Measurements from ENCODE around the gene EVI2B.
"Not testable (repeated sequence)": the region's sequence is repeated elsewhere in the genome, so short reads cannot be mapped to it uniquely, and the experiment has no call there.

The EVI2B gene

DNA sequence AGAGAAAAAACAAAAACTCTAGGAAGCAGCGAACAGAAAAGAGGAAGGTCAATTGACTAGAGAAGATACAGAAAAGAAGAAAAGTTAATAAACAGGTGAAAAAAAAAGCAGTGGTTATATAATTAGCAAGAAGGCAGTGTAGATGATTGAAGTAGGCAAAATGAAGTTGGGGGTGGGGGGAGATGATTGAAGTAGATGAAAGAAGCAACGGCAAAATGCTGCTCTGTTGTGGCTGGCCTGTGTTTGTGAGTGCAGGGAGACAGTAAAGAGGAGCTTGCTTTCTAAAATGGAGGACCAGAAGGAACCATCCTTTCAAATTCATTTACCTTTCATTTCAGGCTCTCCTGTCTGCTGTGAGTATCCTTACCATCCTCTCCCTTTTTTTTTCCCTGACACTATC, 3.6 kb downstream of the EVI2B start:
- peak; percentile 81 for DNase-seq

GRCh38 chr17:31309556-31309955, 4.3 kb downstream of the EVI2B start:
- DNase-seq, result no peak

DNA sequence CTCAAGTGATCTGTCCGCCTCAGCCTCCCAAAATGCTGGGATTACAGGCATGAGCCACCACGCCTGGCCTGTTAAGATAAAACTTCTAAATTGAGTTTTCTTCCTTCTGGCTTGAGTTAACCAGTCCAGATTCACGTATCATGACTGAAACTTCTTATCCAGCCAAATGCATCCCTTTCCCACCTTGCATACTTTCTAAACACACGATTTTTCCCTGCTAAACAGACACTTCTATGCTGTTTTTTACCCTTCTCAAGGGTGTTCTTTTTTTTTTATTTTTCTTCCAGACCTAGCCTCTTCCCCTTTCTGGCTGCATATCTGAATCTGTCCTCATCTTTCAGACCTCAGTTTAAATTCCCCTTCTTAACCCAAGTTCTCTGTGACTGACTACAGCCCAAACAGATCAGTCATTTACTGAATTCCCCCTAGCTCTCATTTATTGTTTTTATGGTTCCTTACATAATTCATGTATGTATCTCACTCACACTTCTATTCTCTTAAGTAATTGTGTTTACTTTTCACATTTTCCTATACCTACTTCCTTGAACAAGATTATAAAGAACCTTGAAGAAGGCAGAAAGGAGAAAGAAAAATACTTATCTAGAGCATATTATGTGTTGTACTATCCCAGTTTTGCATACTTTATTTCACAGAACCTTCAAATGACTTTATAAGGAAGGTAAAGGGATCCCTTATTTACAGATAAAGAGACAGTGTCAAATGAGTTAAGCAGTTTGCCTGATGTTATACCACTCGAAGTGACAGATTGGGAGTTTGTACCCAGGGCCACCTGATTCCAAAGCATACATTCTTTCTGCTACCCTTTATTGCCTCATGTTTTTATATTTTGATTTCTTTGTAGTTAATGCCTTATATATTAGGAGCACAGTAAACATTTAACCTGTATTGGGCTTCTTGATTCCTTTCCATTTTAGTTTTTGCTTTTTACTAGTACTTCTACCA, 5.2 kb downstream of the EVI2B start:
- no peak for DNase-seq

- DNase-seq, result no peak
These were observed 6.2 kb downstream of the EVI2B start for GRCh38 chr17:31307640-31308039.

GRCh38 chr17:31299624-31300023, 14.2 kb downstream of the EVI2B start:
- DNase-seq, result no peak

DNA sequence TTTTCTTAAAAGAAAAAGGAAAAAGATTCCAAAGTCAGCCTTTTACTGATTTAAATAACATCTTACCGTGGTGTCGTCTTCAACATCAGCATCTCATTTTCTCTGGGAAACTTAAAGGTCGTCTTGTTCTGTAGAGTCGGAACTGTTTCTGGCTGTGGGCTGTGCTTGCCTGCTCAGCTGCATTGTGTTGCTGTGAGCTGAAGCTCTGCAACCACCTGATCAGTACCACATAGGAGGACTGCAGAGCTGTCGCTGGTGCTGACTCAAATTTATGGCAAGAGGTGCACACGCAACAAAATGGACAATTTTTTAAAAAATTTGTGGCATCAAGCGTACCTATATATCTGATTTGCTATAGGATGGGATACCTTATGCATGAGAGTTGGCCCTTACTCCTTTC, 16.8 kb downstream of the EVI2B start, which contains the start of gene OMG:
Gene OMG, minus strand, starts transcription at position 150 of the 400 bp plus-strand sequence. CDS start 908 bp downstream, outside the sequence.
- DNase-seq, result no peak

- no peak for DNase-seq
These were observed 17.7 kb downstream of the EVI2B start for GRCh38 chr17:31296142-31296541.

DNA sequence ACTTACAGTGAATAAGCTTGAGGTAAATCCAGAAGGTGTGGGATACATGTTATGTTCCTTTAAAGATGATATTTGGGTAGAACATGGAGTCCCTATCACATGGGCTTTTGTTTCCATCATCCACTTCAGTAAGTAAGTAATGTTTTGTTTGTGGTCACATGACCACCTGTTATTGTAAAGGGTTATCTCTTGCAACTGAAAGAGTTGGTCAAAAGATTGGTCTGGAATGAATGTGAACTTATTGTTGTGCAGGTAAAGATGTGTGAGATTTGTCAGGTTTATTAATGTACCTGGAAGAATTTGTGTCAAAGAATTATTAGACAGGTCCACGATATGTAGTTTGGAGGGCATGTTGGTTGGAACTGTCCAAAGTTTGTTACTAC, 18.4 kb downstream of the EVI2B start:
- DNase-seq, result no peak

DNA sequence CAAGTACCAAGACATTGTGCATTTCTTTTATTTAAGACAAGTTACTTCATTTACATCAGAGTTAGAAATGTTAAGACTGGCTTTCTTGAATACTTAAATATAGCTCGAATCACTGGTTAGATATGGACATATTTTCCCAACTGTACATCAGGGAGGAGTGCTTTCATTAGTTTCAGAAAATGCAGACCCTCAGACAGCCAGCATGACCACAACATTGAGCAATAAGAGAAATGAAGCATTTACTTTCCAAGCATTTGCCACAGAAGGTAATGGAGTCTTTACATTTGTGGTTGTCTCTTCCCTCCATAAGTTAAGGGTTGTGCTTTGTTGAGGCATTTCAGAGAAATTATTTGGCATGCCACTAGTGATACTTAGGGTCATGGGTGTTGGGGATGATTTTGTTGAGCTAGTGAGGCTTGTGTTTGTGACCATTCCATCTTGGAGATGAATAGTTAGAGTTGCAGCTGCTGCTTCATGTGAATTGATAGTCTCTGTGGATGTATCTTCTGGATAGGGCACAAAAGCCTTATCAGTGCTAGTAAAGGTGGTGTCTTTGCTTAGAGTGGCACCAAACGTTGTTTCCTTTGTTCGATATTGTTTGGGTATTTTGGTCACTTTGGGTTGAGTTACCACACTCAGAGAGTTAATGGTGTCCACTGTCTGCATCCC, 18.9 kb downstream of the EVI2B start:
- no peak for DNase-seq

DNA sequence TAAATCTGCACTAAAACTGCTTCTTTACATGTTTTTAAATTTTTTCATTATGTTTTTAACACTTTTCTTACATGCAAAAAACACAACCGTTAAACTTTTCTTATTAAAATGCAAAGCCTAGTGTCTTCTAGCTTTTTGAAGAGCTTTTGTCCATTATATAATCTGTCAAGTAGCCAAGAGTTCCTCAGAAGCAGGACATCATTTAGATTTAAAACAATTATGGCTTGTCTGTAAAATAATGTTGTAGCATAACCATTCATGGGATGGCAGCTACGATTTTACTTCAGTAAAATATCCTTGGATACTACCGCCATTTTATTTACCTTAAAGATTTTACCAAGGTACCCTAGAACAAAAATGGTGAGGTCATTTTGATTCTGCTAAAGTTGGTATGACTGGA, 19.6 kb downstream of the EVI2B start:
- no peak for DNase-seq

GRCh38 chr17:31293581-31293980, 20.3 kb downstream of the EVI2B start:
- no peak for DNase-seq

DNA sequence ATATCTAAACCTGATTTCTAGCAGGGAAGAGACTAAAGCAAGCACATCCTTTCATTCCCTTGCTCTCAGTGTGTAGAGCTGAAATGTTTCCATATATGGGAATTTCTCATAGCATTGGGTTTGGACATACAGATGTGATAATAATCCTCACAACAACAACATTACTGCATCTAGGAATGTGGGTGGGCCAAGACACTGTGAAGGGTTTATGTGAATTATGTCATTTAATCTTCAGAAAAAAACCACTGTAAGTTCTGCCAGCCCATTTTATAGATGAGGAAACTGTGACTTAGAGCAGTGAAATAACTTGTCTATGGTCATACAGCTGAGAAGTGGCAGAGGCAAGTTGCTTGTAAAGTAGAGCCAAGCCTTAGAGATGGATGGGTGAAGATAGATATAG, 22.0 kb downstream of the EVI2B start:
- DNase-seq, result no peak

DNA sequence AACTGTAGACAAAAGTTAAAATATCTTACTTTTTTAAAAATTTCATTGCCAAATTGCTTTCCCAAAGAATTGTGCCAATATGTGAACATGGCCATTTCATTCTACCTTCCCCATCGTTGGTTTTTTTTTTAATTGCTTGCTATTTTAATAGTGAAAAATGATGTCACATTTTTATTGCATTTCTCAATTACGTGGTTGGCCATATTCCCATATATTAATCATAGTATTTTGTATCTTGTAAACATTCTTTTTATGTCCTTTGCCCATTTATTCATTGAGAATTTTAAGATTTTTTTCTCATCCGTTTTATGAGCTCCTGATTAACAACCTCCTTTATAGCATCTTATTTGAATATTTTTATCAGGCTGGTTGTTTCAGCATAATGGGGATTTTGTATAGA, 24.1 kb downstream of the EVI2B start:
- no peak for DNase-seq

GRCh38 chr17:31287932-31288331, 25.9 kb downstream of the EVI2B start:
- DNase-seq, result not testable (repeated sequence)

GRCh38 chr17:31286587-31286986, 27.3 kb downstream of the EVI2B start:
- no peak for DNase-seq

- no peak for DNase-seq
These were observed 30.0 kb downstream of the EVI2B start for GRCh38 chr17:31283841-31284240.

DNA sequence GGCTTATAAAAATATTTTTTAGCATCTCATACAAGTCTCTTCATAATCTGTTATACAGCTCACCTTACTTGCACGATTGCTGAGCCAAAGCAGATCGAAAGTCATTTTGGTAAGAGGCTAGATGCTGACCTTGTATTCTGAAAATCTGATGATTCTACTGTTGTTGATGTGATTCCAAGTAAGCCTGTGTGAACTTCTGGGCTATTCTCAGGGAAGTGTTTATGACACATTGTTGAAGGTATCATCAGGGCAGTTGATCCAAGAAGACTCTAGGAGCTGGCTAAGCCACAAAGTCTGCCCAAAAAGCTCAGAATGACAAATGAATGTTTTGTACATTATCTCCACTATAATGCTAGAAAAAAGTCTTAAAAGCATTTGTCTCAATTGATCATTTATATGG, 32.8 kb downstream of the EVI2B start:
- DNase-seq, result no peak

DNA sequence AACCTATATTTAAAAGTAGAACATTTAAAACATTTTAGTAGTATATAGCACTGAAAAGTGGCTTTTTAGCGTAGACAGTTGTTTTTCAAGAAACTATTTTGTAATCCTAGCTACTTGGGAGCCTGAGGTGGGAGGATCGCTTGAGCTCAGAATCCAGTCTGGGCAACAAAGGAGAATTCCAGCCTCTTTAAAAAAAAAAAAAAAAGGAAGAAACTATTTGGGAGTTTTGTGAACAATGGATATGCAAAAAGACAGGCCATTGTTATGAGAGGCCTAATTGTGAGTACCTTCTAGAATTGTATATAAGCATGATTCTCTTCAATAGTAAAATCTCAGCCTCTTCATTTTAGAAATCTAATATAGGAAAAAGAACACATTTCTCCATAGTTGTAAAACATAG, 34.5 kb downstream of the EVI2B start:
- DNase-seq, result no peak

- DNase-seq, result no peak
These were observed 38.7 kb downstream of the EVI2B start for GRCh38 chr17:31275116-31275515.

DNA sequence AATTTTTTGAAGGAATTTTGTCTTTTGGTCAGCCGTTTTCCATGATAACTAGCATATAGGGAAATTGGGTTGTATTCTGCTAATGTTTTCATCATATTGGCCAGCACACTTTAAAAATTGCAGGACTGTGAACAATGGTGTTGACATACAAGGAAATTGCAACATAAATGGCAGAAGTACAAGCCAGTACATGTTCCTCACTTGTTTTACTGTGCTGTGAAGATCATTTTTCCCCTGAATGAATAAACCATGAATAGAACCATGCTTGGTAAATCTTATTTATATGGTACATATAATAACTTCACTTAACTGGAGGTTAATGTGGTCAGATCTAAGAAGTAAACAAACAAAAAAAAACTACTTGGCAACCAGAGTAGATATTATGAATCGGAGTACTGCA, 39.6 kb downstream of the EVI2B start:
- no peak for DNase-seq

DNA sequence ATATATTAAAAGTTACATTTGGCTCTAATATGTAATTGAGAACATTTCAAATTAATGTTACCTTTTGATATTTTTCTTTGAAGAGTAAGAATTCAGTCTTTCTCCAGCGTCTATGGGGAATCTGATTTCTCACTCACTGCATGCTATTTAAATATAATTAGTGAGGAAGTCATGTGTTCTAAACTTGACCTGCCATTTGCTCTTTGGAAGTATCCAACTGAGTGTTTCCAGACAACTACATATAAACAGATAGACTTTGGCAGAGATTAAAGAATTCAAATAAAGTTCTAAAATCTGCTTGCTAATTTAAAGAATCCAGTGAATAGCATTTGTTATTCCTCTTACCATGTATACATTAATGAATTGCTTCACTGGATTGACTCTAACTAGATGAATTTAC, 40.3 kb downstream of the EVI2B start:
- DNase-seq, result no peak

GRCh38 chr17:31272803-31273202, 41.1 kb downstream of the EVI2B start:
- DNase-seq, result no peak

- no peak for DNase-seq
These were observed 41.6 kb downstream of the EVI2B start for GRCh38 chr17:31272236-31272635.

GRCh38 chr17:31269578-31269983, 44.3 kb downstream of the EVI2B start:
- DNase-seq, result no peak
